ENCODE results near the gene ASB5. TPM values are rescaled to one million over a fixed set of nuclear protein-coding genes. Genes with fewer than 3 reads are reported as not detected.

ASB5 gene
- total and polyA plus RNA-seq, 2 donors (not counting 1 experiment from before 2014, with no cell fraction given), result not detected

GRCh38 chr4:176308441-176308840 lies 39.4 kb upstream of the ASB5 start:
- peaks cover 5% of the 10 kb centered on the region for H3K4me1 Mint-ChIP-seq
- ChIA-PET CTCF (interaction anchor here (1.3 kb wide), 1 partner anchor 23 kb away, joined by 3 read pairs; no protein-coding TSS in a partner anchor), POLR2A (no interaction called here)
- Histone ChIP-seq H3K4me1 (ENCODE audit: control insufficient read depth in 2 of 2, insufficient read depth in 2 of 2, low read length in 2 of 2) (no peaks in the 10 kb centered on the region), H3K27me3 (replicated peaks in 1 of 4; ENCODE audit: control extremely low read depth in 1 of 4, control insufficient read depth in 3 of 4, insufficient read depth in 4 of 4, low read length in 3 of 4) (peaks cover 0 to 9% (median 0%) of the 10 kb centered on the region in 4 experiments), H3K4me2 (replicated peaks; ENCODE audit: low read depth, low read length, poor library complexity, severe bottlenecking) (no peak overlapping the region), H4K20me1 (ENCODE audit: control insufficient read depth, insufficient read depth, low read length, poor library complexity, severe bottlenecking) (no peaks in the 10 kb centered on the region), H3K36me3 (replicated peaks in 1 of 2; ENCODE audit: control extremely low read depth in 1 of 2, control insufficient read depth in 1 of 2, extremely low read depth in 1 of 2, insufficient read depth in 2 of 2, low read length in 1 of 2) (no peaks in the 10 kb centered on the region), H3K9ac (ENCODE audit: low read length) (no peak overlapping the region), H2AFZ (ENCODE audit: insufficient read depth, low read depth, low read length, poor library complexity, severe bottlenecking) (no peak overlapping the region), H3K79me2 (ENCODE audit: control insufficient read depth, insufficient read depth, low read length) (no peaks in the 10 kb centered on the region), H3K4me3 (ENCODE audit: control extremely low read depth in 1 of 5, extremely low read depth in 1 of 5, insufficient read depth in 1 of 5, low read depth in 2 of 5, low read length in 4 of 5) (no peak overlapping the region), H3K27ac (ENCODE audit: low read length in 2 of 2) (no peak overlapping the region), H3K9me3 (ENCODE audit: control extremely low read depth in 1 of 3, control insufficient read depth in 2 of 3, insufficient read depth in 1 of 3, low read length in 2 of 3) (no peaks in the 10 kb centered on the region)
- DNase-seq (no peak), ATAC-seq (ENCODE audit: low read depth) (no peak)
- TF ChIP-seq EZH2 (IDR thresholded peaks at IDR 0.05; ENCODE audit: borderline replicate concordance, insufficient read depth, low read depth, low read length, poor library complexity, severe bottlenecking), result no peak
- TF ChIP-seq CTCF (IDR thresholded peaks at IDR 0.05), result no peak
- H3K9me3 Mint-ChIP-seq (ENCODE audit: insufficient read depth), result no peaks in the 10 kb centered on the region
- H3K27ac Mint-ChIP-seq, result no peak overlapping the region
- WGBS (ENCODE audit: insufficient coverage), result 84% methylated on average over 2 of the region's 3 CpGs
- H3K4me3 Mint-ChIP-seq, result no peak overlapping the region
- peaks cover 25% of the 10 kb centered on the region for H3K27me3 Mint-ChIP-seq
- intact Hi-C loops (cut with micrococcal nuclease), result no loop called here

GRCh38 chr4:176307666-176307930 lies 38.6 kb upstream of the ASB5 start:
- Mint-ChIP-seq H3K27ac (no peak overlapping the region), H3K9me3 (ENCODE audit: insufficient read depth) (no peaks in the 10 kb centered on the region), H3K4me1 (peaks cover 5% of the 10 kb centered on the region), H3K27me3 (peaks cover 31% of the 10 kb centered on the region), H3K4me3 (no peak overlapping the region)
- H3K4me1 ChIP-seq (ENCODE audit: control insufficient read depth in 2 of 2, insufficient read depth in 2 of 2, low read length in 2 of 2), result no peaks in the 10 kb centered on the region
- H4K20me1 ChIP-seq (ENCODE audit: control insufficient read depth, insufficient read depth, low read length, poor library complexity, severe bottlenecking), result no peaks in the 10 kb centered on the region
- no peaks in the 10 kb centered on the region for H3K79me2 ChIP-seq (ENCODE audit: control insufficient read depth, insufficient read depth, low read length)
- no peak for DNase-seq
- no peak overlapping the region for H3K4me2 ChIP-seq (replicated peaks; ENCODE audit: low read depth, low read length, poor library complexity, severe bottlenecking)
- TF ChIP-seq EZH2 (IDR thresholded peaks at IDR 0.05; ENCODE audit: borderline replicate concordance, insufficient read depth, low read depth, low read length, poor library complexity, severe bottlenecking), result no peak
- no peak for TF ChIP-seq CTCF (IDR thresholded peaks at IDR 0.05)
- peaks cover 0 to 13% (median 2%) of the 10 kb centered on the region in 4 experiments for H3K27me3 ChIP-seq (replicated peaks in 1 of 4; ENCODE audit: control extremely low read depth in 1 of 4, control insufficient read depth in 3 of 4, insufficient read depth in 4 of 4, low read length in 3 of 4)
- ATAC-seq (ENCODE audit: low read depth), result no peak
- no peak overlapping the region for H3K4me3 ChIP-seq (ENCODE audit: control extremely low read depth in 1 of 5, extremely low read depth in 1 of 5, insufficient read depth in 1 of 5, low read depth in 2 of 5, low read length in 4 of 5)
- H2AFZ ChIP-seq (ENCODE audit: insufficient read depth, low read depth, low read length, poor library complexity, severe bottlenecking), result no peak overlapping the region
- 100% methylated on average over 4 of the region's 6 CpGs for WGBS (ENCODE audit: insufficient coverage)
- no peaks in the 10 kb centered on the region for H3K36me3 ChIP-seq (replicated peaks in 1 of 2; ENCODE audit: control extremely low read depth in 1 of 2, control insufficient read depth in 1 of 2, extremely low read depth in 1 of 2, insufficient read depth in 2 of 2, low read length in 1 of 2)
- no peaks in the 10 kb centered on the region for H3K9me3 ChIP-seq (ENCODE audit: control extremely low read depth in 1 of 3, control insufficient read depth in 2 of 3, insufficient read depth in 1 of 3, low read length in 2 of 3)
- H3K27ac ChIP-seq (ENCODE audit: low read length in 2 of 2), result no peak overlapping the region
- ChIA-PET CTCF (no interaction called here), POLR2A (no interaction called here)
- H3K9ac ChIP-seq (ENCODE audit: low read length), result no peak overlapping the region
- intact Hi-C loops (cut with micrococcal nuclease), result no loop called here
